ENCODE results near the gene SDS. TPM values are rescaled to one million over a fixed set of nuclear protein-coding genes. Genes with fewer than 3 reads are reported as not detected.

The SDS gene
- total and polyA plus RNA-seq, 8 donors = 0.31 to 3.2 (median 0.47) TPM

DNA sequence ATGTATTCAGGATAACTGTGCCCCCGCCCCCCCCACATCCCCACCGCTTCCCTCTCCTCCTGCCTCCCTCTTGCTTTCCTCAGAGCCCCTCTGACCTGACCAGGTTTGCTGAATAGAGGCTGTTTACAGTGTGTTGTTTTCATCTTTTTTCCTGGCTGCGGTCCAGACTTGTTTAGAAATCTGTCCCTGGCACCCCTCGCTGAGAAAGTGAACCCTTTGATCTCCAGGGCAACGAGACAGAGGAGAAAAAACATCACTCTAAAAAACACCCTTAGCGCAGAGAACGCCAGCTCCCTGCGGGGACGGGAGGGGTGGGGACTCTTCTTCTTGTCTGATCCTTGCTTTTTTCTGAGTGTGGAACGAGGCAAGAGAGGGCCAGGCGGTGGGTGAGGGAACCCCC lies 22.5 kb downstream of the SDS start:
- no peaks in the 10 kb centered on the region for H3K9me3 ChIP-seq
- H3K4me3 ChIP-seq = no peak overlapping the region
- H3K27me3 ChIP-seq = no peaks in the 10 kb centered on the region
- no peak overlapping the region for H3K27ac ChIP-seq
- ATAC-seq = no peak
- intact Hi-C loops (cut with DNase I) = no loop called here
- no peak for DNase-seq
- no peaks in the 10 kb centered on the region for H3K4me1 ChIP-seq
- TF ChIP-seq, protein P1, sequence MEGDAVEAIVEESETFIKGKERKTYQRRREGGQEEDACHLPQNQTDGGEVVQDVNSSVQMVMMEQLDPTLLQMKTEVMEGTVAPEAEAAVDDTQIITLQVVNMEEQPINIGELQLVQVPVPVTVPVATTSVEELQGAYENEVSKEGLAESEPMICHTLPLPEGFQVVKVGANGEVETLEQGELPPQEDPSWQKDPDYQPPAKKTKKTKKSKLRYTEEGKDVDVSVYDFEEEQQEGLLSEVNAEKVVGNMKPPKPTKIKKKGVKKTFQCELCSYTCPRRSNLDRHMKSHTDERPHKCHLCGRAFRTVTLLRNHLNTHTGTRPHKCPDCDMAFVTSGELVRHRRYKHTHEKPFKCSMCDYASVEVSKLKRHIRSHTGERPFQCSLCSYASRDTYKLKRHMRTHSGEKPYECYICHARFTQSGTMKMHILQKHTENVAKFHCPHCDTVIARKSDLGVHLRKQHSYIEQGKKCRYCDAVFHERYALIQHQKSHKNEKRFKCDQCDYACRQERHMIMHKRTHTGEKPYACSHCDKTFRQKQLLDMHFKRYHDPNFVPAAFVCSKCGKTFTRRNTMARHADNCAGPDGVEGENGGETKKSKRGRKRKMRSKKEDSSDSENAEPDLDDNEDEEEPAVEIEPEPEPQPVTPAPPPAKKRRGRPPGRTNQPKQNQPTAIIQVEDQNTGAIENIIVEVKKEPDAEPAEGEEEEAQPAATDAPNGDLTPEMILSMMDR (IDR thresholded peaks at IDR 0.05) = no peak
- H3K36me3 ChIP-seq = peaks cover 0 to 90% of the 10 kb centered on the region in 2 donors

DNA sequence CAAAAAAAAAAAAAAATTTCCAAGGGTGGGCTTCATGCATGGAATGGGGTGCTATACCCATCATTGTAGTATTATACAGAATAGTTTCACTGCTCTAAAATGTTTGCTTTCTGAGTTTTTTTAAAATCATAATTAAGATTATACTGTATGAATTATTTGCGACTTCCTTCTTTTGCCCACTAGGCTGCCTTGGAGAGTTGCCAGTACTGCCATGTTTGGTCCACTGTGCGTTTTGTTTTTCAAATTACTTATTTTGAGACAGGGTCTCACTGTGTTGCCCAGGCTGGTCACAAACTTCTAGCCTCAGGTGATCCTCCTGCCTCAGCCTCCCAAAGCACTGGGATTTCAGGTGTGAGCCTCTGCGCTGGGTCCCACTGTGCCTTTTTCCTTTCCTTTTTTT lies 25.4 kb downstream of the SDS start:
- Histone ChIP-seq H3K4me3 (no peak overlapping the region), H3K27ac (no peak overlapping the region), H3K4me1 (no peaks in the 10 kb centered on the region), H3K9me3 (no peaks in the 10 kb centered on the region), H3K27me3 (no peaks in the 10 kb centered on the region), H3K36me3 (peaks cover 0 to 91% of the 10 kb centered on the region in 2 donors)
- DNase-seq (no peak), ATAC-seq (no peak)
- TF ChIP-seq, protein P1 (IDR thresholded peaks at IDR 0.05) = no peak
- intact Hi-C loops (cut with DNase I) = no loop called here

DNA sequence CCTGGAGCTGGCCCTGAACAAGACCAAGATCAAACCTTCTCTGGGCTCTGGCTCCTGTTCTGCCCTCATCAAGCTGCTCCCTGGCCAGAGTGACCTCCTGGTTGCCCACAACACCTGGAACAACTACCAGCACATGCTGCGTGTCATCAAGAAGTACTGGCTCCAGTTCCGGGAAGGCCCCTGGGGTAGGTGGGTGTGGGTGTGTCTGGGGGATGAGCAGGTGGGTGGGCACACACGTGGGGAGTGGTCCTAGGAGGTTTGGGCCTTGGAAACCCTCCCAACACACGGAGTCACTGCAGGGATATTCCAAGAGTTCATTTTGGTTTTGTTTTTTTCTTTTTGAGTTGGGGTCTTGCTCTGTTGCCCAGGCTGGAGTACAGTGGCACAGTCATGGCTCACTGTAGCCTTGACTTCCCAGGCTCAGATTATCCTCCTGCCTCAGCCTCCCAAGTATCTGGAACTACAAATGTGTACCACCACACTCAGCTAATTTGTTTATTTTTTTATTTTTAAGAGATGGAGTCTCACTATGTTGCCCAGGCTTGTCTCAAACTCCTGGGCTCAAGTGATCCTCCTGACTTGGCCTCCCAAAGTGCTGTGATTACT lies 28.8 kb downstream of the SDS start:
- TF ChIP-seq, protein P1 (IDR thresholded peaks at IDR 0.05) = no peak
- H3K36me3 ChIP-seq = peaks cover 0 to 83% of the 10 kb centered on the region in 2 donors
- no peak overlapping the region for H3K4me3 ChIP-seq
- ATAC-seq (no peak), DNase-seq (no peak)
- no peaks in the 10 kb centered on the region for H3K9me3 ChIP-seq
- intact Hi-C loops (cut with DNase I) = no loop called here
- no peaks in the 10 kb centered on the region for H3K27me3 ChIP-seq
- no peaks in the 10 kb centered on the region for H3K4me1 ChIP-seq
- no peak overlapping the region for H3K27ac ChIP-seq

DNA sequence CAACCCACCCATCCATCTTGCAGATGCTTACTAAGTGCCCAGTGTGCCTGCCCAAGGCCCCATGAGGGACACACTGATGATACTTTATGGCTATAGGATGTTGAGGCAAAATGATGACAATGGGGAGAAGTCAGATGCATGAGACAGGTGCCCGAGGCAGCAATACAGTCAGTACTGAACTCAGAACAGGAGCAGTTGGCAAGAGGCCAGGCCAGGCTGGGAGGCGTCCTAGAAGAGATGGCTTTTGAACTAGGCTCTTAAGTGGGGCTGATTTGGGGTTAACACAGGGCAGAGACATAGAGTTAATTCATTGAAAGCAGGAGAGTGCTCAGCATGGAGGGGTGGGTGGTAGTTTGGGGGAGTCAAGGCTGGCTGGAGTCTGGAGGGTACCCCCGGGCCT lies 29.7 kb downstream of the SDS start:
- Histone ChIP-seq H3K9me3 (no peaks in the 10 kb centered on the region), H3K27ac (no peak overlapping the region), H3K27me3 (no peaks in the 10 kb centered on the region), H3K4me3 (no peak overlapping the region), H3K36me3 (peaks cover 0 to 75% of the 10 kb centered on the region in 2 donors), H3K4me1 (no peaks in the 10 kb centered on the region)
- intact Hi-C loops (cut with DNase I) = no loop called here
- no peak for ATAC-seq
- TF ChIP-seq, protein P1 (IDR thresholded peaks at IDR 0.05) = no peak
- no peak for DNase-seq

DNA sequence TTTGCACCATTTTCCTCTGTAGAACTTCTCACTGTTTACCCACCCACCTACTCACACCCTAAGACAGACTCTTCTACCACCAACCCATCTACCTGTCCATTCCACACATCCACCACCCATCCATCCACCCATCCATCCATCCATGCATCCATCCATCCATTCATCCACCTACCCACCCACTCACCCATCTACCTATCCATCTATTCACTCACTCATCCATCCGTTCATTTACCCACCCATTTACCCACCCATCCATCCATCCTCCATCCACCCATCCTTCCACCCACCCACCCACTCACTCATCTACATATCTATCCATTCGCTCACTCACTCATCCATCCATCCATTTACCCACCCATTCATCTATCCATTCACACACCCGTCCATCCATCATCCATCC lies 30.2 kb downstream of the SDS start:
- Histone ChIP-seq H3K36me3 (peaks cover 0 to 71% of the 10 kb centered on the region in 2 donors), H3K27ac (no peak overlapping the region), H3K27me3 (no peaks in the 10 kb centered on the region), H3K4me1 (no peaks in the 10 kb centered on the region), H3K4me3 (no peak overlapping the region), H3K9me3 (no peaks in the 10 kb centered on the region)
- DNase-seq (no peak), ATAC-seq (no peak)
- intact Hi-C loops (cut with DNase I) = no loop called here
- TF ChIP-seq, protein P1 (IDR thresholded peaks at IDR 0.05) = no peak

Data from left lung (tissue), 10 donors.